ENCODE data around the gene NCK2. TPM values are rescaled to one million over a fixed set of nuclear protein-coding genes. Genes with fewer than 3 reads are reported as not detected.

The NCK2 gene
- total RNA-seq, 4 donors from 2014 or later = 59.8 to 130 (median 96.2) TPM

- no peaks in the 10 kb centered on the region for H3K9me3 ChIP-seq
- whole genome bisulfite sequencing = 81% methylated on average over 8 of the region's 8 CpGs
- H3K27ac ChIP-seq (replicated peaks in 1 of 4) = no peak overlapping the region
- peaks cover 0 to 12% (median 5%) of the 10 kb centered on the region in 4 donors for H3K36me3 ChIP-seq
- H3K4me1 ChIP-seq = peaks cover 0 to 23% (median 2%) of the 10 kb centered on the region in 4 donors
- no peaks in the 10 kb centered on the region for H3K27me3 ChIP-seq
- no peak overlapping the region for H3K4me3 ChIP-seq
- intact Hi-C loops (cut with DNase I) = no loop called here
- no peak for DNase-seq (ENCODE audit: extremely low spot score)
- TF ChIP-seq, protein P1, sequence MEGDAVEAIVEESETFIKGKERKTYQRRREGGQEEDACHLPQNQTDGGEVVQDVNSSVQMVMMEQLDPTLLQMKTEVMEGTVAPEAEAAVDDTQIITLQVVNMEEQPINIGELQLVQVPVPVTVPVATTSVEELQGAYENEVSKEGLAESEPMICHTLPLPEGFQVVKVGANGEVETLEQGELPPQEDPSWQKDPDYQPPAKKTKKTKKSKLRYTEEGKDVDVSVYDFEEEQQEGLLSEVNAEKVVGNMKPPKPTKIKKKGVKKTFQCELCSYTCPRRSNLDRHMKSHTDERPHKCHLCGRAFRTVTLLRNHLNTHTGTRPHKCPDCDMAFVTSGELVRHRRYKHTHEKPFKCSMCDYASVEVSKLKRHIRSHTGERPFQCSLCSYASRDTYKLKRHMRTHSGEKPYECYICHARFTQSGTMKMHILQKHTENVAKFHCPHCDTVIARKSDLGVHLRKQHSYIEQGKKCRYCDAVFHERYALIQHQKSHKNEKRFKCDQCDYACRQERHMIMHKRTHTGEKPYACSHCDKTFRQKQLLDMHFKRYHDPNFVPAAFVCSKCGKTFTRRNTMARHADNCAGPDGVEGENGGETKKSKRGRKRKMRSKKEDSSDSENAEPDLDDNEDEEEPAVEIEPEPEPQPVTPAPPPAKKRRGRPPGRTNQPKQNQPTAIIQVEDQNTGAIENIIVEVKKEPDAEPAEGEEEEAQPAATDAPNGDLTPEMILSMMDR (IDR thresholded peaks at IDR 0.05) = no peak
- no peak for TF ChIP-seq EP300 (IDR thresholded peaks at IDR 0.05)
Measured at GRCh38 chr2:105858868-105859693, 114.4 kb downstream of the NCK2 start.

DNA sequence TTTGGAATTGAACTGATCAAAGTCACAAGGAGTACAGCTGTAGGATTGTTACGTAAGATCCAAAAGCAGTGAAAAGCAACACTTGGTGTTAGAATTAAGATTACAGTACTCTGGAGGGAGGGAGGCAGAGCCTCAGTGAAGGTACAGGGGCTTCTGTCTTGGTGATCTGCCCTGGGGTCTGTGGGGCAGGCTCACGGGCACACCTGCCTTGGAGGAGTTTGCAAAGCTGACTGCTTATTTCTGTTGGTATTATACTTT, 114.9 kb downstream of the NCK2 start:
- TF ChIP-seq POLR2A (IDR thresholded peaks at IDR 0.05; ENCODE audit: low read depth) (no peak), EP300 (IDR thresholded peaks at IDR 0.05) (no peak), POLR2AphosphoS5 (IDR thresholded peaks at IDR 0.05) (no peak)
- TF ChIP-seq, protein P1 (IDR thresholded peaks at IDR 0.05) = no peak
- no peaks in the 10 kb centered on the region for H3K9me3 ChIP-seq
- intact Hi-C loops (cut with DNase I) = no loop called here
- H3K27ac ChIP-seq (replicated peaks in 1 of 4) = no peak overlapping the region
- peaks cover 0 to 12% (median 5%) of the 10 kb centered on the region in 4 donors for H3K36me3 ChIP-seq
- H3K27me3 ChIP-seq = no peaks in the 10 kb centered on the region
- no peak overlapping the region for H3K4me3 ChIP-seq
- DNase-seq (ENCODE audit: extremely low spot score) = no peak
- peaks cover 0 to 28% (median 3%) of the 10 kb centered on the region in 4 donors for H3K4me1 ChIP-seq
- WGBS = 88% methylated on average over 2 of the region's 2 CpGs

DNA sequence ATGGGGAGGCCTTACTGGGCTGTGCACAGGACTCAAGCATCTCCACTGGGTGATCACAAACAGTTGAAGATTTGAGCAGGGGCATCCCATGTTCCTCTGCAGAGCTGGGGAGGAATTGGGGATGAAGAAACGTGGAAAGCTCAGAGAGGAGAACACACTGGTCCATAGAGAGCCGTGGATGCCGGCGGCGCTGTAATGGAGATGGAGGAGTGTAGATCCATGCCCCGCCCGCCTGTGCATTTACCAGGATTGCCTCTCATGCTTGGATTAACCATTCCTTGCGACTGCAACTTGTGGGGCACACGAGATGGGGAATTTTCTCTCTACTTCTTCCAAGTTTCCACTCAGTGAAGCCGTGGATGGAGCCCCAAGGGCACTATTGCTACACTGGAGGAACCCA, 115.9 kb downstream of the NCK2 start:
- no peaks in the 10 kb centered on the region for H3K27me3 ChIP-seq
- intact Hi-C loops (cut with DNase I) = no loop called here
- DNase-seq (ENCODE audit: extremely low spot score) = no peak
- H3K4me1 ChIP-seq = peaks cover 9 to 38% (median 13%) of the 10 kb centered on the region in 4 donors
- WGBS = 97% methylated on average over 10 of the region's 10 CpGs
- H3K27ac ChIP-seq (replicated peaks in 1 of 4) = no peak overlapping the region
- H3K9me3 ChIP-seq = no peaks in the 10 kb centered on the region
- peaks cover 0 to 5% (median under 1%) of the 10 kb centered on the region in 4 donors for H3K36me3 ChIP-seq
- no peak for TF ChIP-seq EP300 (IDR thresholded peaks at IDR 0.05)
- TF ChIP-seq, protein P1 (IDR thresholded peaks at IDR 0.05) = no peak
- TF ChIP-seq POLR2AphosphoS5 (IDR thresholded peaks at IDR 0.05) = no peak
- no peak for TF ChIP-seq POLR2A (IDR thresholded peaks at IDR 0.05; ENCODE audit: low read depth)
- no peak overlapping the region for H3K4me3 ChIP-seq

DNA sequence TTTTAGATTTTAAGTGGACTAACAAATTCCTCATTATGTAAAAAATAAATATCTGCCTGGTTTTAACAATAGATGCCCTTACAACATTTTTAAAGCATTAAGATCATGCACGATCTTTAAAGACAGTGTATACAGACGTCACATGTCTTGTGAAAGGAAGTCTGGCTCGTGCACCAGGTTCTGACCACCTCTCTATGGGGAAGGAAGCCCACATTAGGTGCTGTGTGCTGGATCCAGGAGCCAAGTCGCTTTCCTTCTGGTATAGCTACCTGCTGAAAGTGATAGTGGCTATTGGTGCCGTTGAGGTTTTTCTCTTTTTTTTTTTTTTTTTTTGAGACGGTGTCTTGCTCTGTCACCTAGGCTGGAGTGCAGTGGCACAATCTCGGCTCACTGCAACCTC, 116.5 kb downstream of the NCK2 start:
- intact Hi-C loops (cut with DNase I) = no loop called here
- no peaks in the 10 kb centered on the region for H3K36me3 ChIP-seq
- no peaks in the 10 kb centered on the region for H3K27me3 ChIP-seq
- 76% methylated on average over 7 of the region's 7 CpGs for WGBS
- TF ChIP-seq EP300 (IDR thresholded peaks at IDR 0.05) (no peak), POLR2A (IDR thresholded peaks at IDR 0.05; ENCODE audit: low read depth) (no peak), POLR2AphosphoS5 (IDR thresholded peaks at IDR 0.05) (no peak)
- TF ChIP-seq, protein P1 (IDR thresholded peaks at IDR 0.05) = no peak
- DNase-seq (ENCODE audit: extremely low spot score) = no peak
- peaks cover 9 to 44% (median 18%) of the 10 kb centered on the region in 4 donors for H3K4me1 ChIP-seq
- H3K4me3 ChIP-seq = no peak overlapping the region
- H3K9me3 ChIP-seq = no peaks in the 10 kb centered on the region
- H3K27ac ChIP-seq (replicated peaks in 1 of 4) = no peak overlapping the region

DNA sequence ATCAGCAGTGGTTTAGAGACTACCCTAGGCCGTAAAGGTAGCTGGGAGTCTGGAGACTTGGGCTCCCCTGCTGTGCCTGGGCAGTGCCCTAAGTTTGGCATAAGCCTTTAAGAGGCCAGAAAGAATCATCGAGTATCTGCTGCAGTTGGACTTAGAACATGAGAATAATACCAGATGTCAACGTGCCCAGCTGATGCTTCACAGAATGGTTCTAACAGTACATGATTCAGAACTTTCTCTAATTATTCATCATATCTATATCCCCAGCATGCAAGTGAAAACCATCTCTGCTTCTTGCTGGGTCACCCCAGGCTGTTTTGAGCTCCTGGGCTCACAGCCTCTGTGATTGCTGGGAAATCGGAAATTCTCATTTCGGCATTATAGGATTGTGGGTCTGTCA, 118.1 kb downstream of the NCK2 start:
- H3K4me3 ChIP-seq = no peak overlapping the region
- TF ChIP-seq POLR2AphosphoS5 (IDR thresholded peaks at IDR 0.05) = no peak
- TF ChIP-seq POLR2A (IDR thresholded peaks at IDR 0.05; ENCODE audit: low read depth) = no peak

More for the DNA sequence above, 118.1 kb downstream of the NCK2 start:
- intact Hi-C loops (cut with DNase I) = no loop called here
- DNase-seq (ENCODE audit: extremely low spot score) = no peak
- WGBS = 81% methylated on average over 5 of the region's 5 CpGs
- Histone ChIP-seq H3K27ac (replicated peaks in 1 of 4) (no peak overlapping the region), H3K27me3 (no peaks in the 10 kb centered on the region), H3K9me3 (no peaks in the 10 kb centered on the region), H3K36me3 (no peaks in the 10 kb centered on the region), H3K4me1 (peaks cover 24 to 61% (median 35%) of the 10 kb centered on the region in 4 donors)
